GM23248 (cell line): ENCODE data around the gene CYBB.

Experiments
- EZH2 ChIP-seq: fragments of 200-600 bp; sonication (generic); IDR thresholded peaks from 2 replicates; pipeline ENCODE4 v1.6.1; 2018; ENCODE audit warnings: antibody characterized with exemption, mild to moderate bottlenecking; ENCODE audit not compliant: insufficient read depth, poor library complexity, severe bottlenecking
- EZH2phosphoT487 ChIP-seq: fragments of 200-600 bp; sonication (generic); IDR thresholded peaks from 2 replicates; pipeline ENCODE4 v1.6.1; 2018; ENCODE audit warnings: antibody characterized with exemption, moderate library complexity, mild to moderate bottlenecking, low read depth; ENCODE audit not compliant: insufficient read depth

- TF ChIP-seq EZH2 (no peak), EZH2phosphoT487 (no peak)
Measured at GRCh38 chrX:37783305-37783704, 3.4 kb downstream of the CYBB start.
